HEK293T (cell line): ENCODE results near the gene LYAR.

Experiments
- CTCF ChIA-PET: fragments of 350-600 bp; formaldehyde crosslinking; extraction: SDS; loops from one replicate; lab custom pipeline; 2021; ENCODE audit warnings: antibody characterized with exemption, inconsistent platforms; lab: Yijun Ruan, JAX
- POLR2A ChIA-PET: fragments of 350-600 bp; formaldehyde crosslinking; extraction: SDS; loops from one replicate; lab custom pipeline; 2020; ENCODE audit warnings: antibody characterized with exemption, inconsistent platforms; lab: Yijun Ruan, JAX
- DNase-seq: peaks from one replicate; pipeline ENCODE4 v3.0.0; 2012; ENCODE audit warnings: mixed read lengths; ENCODE audit errors: extremely low spot score
- ARNT ChIP-seq: fragments of 450-650 bp; IDR thresholded peaks from 2 replicates; pipeline ENCODE4 v1.6.1; 2017; ENCODE audit warnings: mild to moderate bottlenecking
- BHLHE40 ChIP-seq: fragments of 450-650 bp; IDR thresholded peaks from 2 replicates; pipeline ENCODE4 v1.6.1; 2016; ENCODE audit warnings: mild to moderate bottlenecking, moderate library complexity, borderline replicate concordance
- CTBP1 ChIP-seq: fragments of 450-650 bp; IDR thresholded peaks from 2 replicates; pipeline ENCODE4 v1.6.1; 2016; ENCODE audit warnings: borderline replicate concordance
- ELF4 ChIP-seq: fragments of 450-650 bp; IDR thresholded peaks from 2 replicates; pipeline ENCODE4 v1.6.1; 2017; ENCODE audit warnings: antibody characterized with exemption
- FOXA1 ChIP-seq: fragments of 450-650 bp; IDR thresholded peaks from 2 replicates; pipeline ENCODE4 v1.6.1; 2016; ENCODE audit warnings: mild to moderate bottlenecking
- FOXK2 ChIP-seq: fragments of 450-650 bp; IDR thresholded peaks from 2 replicates; pipeline ENCODE4 v1.6.1; 2016; ENCODE audit warnings: mild to moderate bottlenecking
- FOXM1 ChIP-seq: fragments of 450-650 bp; IDR thresholded peaks from 2 replicates; pipeline ENCODE4 v1.6.1; 2017; ENCODE audit warnings: mild to moderate bottlenecking, borderline replicate concordance
- HDGF ChIP-seq: fragments of 450-650 bp; IDR thresholded peaks from 2 replicates; pipeline ENCODE4 v1.6.1; 2017; ENCODE audit warnings: antibody characterized with exemption, borderline replicate concordance
- L3MBTL2 ChIP-seq: fragments of 450-650 bp; conservative IDR thresholded peaks from 2 replicates; pipeline ENCODE4 v1.6.1; 2016; ENCODE audit warnings: mild to moderate bottlenecking
- LEF1 ChIP-seq: fragments of 450-650 bp; IDR thresholded peaks from 2 replicates; pipeline ENCODE4 v1.6.1; 2017; ENCODE audit warnings: mild to moderate bottlenecking, borderline replicate concordance
- NFRKB ChIP-seq: fragments of 450-650 bp; IDR thresholded peaks from 2 replicates; pipeline ENCODE4 v1.6.1; 2016; ENCODE audit warnings: mild to moderate bottlenecking, moderate library complexity
- PKNOX1 ChIP-seq: fragments of 450-650 bp; IDR thresholded peaks from 2 replicates; pipeline ENCODE4 v1.6.1; 2016
- SP1 ChIP-seq: fragments of 450-650 bp; IDR thresholded peaks from 2 replicates; pipeline ENCODE4 v1.6.1; 2017
- SUZ12 ChIP-seq: fragments of 450-650 bp; IDR thresholded peaks from 2 replicates; pipeline ENCODE4 v1.6.1; 2016; ENCODE audit warnings: mild to moderate bottlenecking
- TARDBP ChIP-seq: fragments of 450-650 bp; IDR thresholded peaks from 2 replicates; pipeline ENCODE4 v1.6.1; 2016
- ZNF384 ChIP-seq: fragments of 450-650 bp; IDR thresholded peaks from 2 replicates; pipeline ENCODE4 v1.6.1; 2016

The LYAR gene

GRCh38 chr4:4333265-4333706 lies 43.3 kb upstream of the LYAR start:
- POLR2A ChIA-PET = no interaction called here
- DNase-seq = no peak
- CTCF ChIA-PET = interaction anchor here (0.6 kb wide), 1 partner anchor 47 kb away, joined by 4 read pairs; no protein-coding TSS in a partner anchor
- TF ChIP-seq SP1 (no peak), ELF4 (no peak), FOXK2 (no peak), PKNOX1 (no peak), L3MBTL2 (no peak), CTBP1 (no peak), LEF1 (no peak), HDGF (no peak), FOXM1 (no peak), ZNF384 (no peak), TARDBP (no peak), NFRKB (no peak), ARNT (no peak), BHLHE40 (no peak), SUZ12 (no peak), FOXA1 (no peak)

DNA sequence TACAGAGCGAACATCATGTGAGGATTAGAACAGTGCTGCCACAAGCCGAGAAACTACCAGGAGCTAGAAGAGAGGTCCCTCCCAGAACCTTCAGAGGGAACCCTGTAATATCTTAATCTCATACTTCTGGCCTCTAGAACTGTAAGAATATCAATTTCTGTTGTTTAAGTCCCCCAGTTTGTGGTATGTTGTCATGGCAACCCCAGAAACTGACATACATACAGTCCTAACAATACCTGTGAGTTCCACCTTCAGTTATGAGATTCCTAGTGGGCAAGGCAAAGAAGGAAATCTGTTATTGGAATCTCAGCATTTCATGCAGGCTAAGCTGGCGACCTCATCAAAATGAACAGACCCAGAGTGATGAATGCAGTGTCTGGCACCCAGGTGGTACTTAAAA lies 42.6 kb upstream of the LYAR start:
- ChIA-PET CTCF (no interaction called here), POLR2A (no interaction called here)
- DNase-seq = no peak
- no peak for TF ChIP-seq SP1
- TF ChIP-seq ARNT = no peak
- no peak for TF ChIP-seq CTBP1

GRCh38 chr4:4330794-4331193 lies 40.8 kb upstream of the LYAR start:
- POLR2A ChIA-PET = no interaction called here
- CTCF ChIA-PET = no interaction called here
- TF ChIP-seq FOXA1 (no peak), FOXK2 (no peak), PKNOX1 (no peak), LEF1 (no peak), SUZ12 (no peak), ZNF384 (no peak), HDGF (no peak), CTBP1 (no peak), ARNT (no peak), L3MBTL2 (no peak), TARDBP (no peak), SP1 (no peak), BHLHE40 (no peak), NFRKB (no peak), FOXM1 (no peak), ELF4 (no peak)
- no peak for DNase-seq

DNA sequence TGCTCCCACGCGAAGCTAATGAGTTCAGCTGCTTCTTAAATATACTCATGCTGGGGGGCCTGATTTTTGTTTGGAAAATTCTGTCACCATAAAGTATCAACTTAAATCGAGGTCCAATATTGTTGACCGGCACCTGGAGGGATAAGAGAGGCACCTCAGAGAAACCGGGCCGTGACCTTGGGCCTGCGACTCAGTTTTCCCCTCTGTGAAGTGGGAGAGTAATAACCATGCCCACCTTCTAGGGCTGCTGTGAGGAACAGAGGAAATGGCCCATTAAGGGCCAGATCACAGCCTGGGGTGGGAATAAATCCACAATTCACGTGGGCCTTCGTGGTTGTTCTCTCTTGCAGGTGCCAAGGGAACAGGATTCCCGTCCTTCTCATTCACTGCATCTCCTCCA lies 39.5 kb upstream of the LYAR start:
- POLR2A ChIA-PET = no interaction called here
- CTCF ChIA-PET = no interaction called here
- TF ChIP-seq SP1 (no peak), ELF4 (no peak), PKNOX1 (no peak), HDGF (no peak), TARDBP (no peak), NFRKB (no peak), FOXM1 (no peak), SUZ12 (no peak)
- no peak for DNase-seq

DNA sequence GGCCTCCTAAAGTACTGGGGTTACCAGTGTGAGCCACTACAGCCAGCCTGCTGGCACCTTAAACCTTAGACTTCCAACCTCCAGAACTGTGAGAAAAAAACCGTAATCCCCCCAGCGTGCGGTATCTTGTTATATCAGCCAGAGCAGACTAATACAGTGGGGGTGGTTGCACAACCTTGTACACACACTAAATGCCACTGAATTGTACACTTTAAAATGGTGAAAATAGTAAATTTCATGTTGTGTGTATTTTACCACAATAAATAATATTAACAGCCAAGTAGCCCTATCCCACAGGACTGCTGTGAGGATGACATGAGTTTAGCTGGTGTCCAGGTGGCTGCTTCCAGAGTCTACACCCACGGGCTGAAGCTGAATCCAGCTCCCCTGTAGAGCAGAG lies 38.9 kb upstream of the LYAR start:
- CTCF ChIA-PET = interaction anchor here (1.2 kb wide), 1 partner anchor 10 kb away, joined by 6 read pairs; no protein-coding TSS in a partner anchor
- no peak for TF ChIP-seq LEF1
- TF ChIP-seq SUZ12 = no peak
- TF ChIP-seq BHLHE40 = no peak
- TF ChIP-seq FOXK2 = no peak
- no peak for TF ChIP-seq ELF4
- TF ChIP-seq CTBP1 = no peak
- no peak for TF ChIP-seq ARNT
- TF ChIP-seq ZNF384 = no peak
- no peak for TF ChIP-seq FOXA1
- DNase-seq = no peak
- POLR2A ChIA-PET = no interaction called here

- TF ChIP-seq CTBP1 (no peak), TARDBP (no peak), FOXK2 (no peak), HDGF (no peak), NFRKB (no peak), LEF1 (no peak), FOXA1 (no peak), FOXM1 (no peak), PKNOX1 (no peak), ELF4 (no peak), ARNT (no peak), L3MBTL2 (no peak)
- CTCF ChIA-PET = interaction anchor here (0.7 to 1.2 kb wide), 2 partner anchors 9 to 19 kb away, joined by 4 to 6 read pairs; no protein-coding TSS in a partner anchor
- DNase-seq = no peak
- POLR2A ChIA-PET = no interaction called here
Observed at GRCh38 chr4:4328206-4328605, 38.3 kb upstream of the LYAR start.
